ENCODE data around the gene ZNF846. TPM values are rescaled to one million over a fixed set of nuclear protein-coding genes. Genes with fewer than 3 reads are reported as not detected.
"Not testable (repeated sequence)": the region's sequence is repeated elsewhere in the genome, so short reads cannot be mapped to it uniquely, and the experiment has no call there.

ZNF846 gene
- total RNA-seq, 1 experiment from 2014 or later = 4.6 TPM

GRCh38 chr19:9785367-9786331 lies 17.1 kb upstream of the ZNF846 start:
- DNase-seq (ENCODE audit: low read depth) = peak; percentile 86

DNA sequence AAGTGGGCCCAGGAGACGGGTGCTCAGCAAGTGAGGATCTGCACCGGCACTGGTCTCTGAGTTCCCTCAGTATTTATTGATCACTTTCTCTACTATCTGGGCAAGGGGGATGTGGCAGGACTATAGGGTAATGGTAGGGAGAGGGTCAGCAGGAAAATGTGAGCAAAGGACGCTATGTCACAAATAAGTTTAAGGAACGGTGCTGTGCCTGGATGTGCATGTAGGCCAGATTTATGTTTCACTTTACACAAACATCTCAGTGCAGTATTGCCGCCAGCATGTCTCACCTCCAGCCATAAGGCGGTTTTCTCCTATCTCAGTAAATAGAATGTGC lies 15.6 kb upstream of the ZNF846 start:
- not testable (repeated sequence) for DNase-seq (ENCODE audit: low read depth)

DNA sequence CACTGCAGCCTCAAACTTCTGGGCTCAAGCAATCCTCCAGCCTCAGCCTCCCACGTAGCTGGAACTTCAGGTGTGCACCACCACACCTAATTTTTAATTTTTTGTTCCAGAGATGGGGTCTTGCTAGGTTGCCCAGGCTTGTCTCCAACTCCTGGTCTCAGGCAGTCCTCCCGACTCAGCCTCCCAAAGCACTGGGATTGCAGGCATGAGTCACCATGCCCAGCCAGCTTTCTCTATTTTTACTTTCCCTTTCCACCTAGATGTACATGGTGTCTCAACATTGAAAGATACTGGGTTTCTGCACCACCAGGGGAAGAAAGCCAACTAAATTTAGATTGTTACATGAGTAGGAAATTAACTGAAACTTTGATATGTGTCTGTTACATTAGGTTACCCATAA lies 13.8 kb upstream of the ZNF846 start:
- peak; percentile 20 for DNase-seq (ENCODE audit: low read depth)

GRCh38 chr19:9757544-9758501 lies 10.7 kb downstream of the ZNF846 start:
- DNase-seq (ENCODE audit: low read depth) = peak; percentile 7

GRCh38 chr19:9752701-9753443 lies 15.7 kb downstream of the ZNF846 start:
- DNase-seq (ENCODE audit: low read depth) = no peak

- no peak for DNase-seq (ENCODE audit: low read depth)
Measured at GRCh38 chr19:9751446-9751845, 17.1 kb downstream of the ZNF846 start.

DNA sequence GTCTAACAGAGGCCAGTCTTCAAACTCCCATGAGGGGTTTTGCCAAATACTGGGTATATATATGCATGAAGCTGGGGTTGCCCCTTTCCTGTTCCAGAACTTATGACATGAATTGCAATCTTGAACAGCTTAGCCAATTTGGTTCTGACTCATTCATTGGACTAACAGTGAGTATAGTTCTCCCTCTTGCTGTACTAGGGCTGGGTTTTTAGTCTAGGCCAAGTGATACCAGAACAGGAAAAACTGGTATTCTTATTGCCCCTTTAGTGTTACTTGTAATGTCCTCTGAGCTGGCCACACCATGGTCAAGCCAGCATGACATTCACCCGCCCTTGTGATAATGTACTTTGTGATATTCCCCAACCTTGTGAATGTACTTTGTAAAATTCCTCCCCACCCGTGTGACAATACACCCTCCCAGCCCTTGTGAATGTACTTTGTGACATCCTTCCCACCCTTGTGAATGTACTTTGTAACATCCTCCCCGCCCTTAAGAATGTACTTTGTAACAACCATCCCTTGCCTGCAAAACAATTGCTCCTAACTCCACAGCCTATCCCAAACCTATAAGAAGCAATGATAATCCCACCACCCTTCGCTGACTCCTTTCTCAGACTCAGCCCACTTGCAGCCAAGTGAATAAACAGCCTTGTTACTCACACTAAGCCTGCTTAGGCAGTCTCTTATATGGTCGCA lies 26.9 kb downstream of the ZNF846 start:
- no peak for DNase-seq (ENCODE audit: low read depth)

- DNase-seq (ENCODE audit: low read depth) = no peak
Measured at GRCh38 chr19:9735986-9736385, 32.6 kb downstream of the ZNF846 start.

- not testable (repeated sequence) for DNase-seq (ENCODE audit: low read depth)
Measured at GRCh38 chr19:9730056-9730455, 38.5 kb downstream of the ZNF846 start.

DNA sequence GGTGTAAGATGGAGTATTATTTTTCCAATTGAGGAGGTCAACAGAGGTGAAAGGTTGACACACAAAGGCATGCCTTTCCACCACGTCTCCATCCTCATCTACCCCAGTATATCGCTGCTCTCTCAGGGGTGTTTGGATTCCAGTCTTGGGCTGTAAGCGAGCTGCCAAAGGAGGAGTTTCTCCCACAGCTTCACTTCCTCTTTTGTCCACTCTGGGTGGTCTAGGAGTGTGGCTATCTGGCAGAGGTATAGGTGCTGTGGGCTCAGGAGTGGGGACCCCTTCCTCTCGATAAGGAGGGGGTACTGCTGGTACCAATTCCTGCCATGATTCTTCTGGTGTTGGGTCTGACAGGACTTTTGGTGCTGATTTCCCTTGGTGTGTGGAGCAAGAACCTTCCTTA lies 39.4 kb downstream of the ZNF846 start:
- DNase-seq (ENCODE audit: low read depth) = no peak

DNA sequence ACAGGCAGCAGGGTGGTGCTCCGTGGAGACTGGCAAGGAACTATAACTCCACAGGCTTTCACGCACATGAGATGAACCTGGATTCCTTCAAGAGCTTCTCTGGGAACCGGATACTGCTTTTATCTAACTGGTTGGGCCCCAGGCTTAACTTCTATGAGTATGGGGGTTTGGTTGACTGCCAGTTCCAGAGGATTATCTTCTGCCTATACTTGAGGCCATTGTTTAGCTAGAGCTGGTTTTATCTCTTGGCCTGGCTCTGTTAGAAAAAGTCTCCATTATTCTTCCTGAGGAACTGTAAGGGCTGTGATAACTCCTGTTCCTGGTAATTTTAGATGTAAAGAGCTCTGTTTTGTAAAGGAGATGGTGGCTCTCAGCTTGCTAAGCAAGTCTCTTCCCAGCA lies 40.9 kb downstream of the ZNF846 start:
- no peak for DNase-seq (ENCODE audit: low read depth)

DNA sequence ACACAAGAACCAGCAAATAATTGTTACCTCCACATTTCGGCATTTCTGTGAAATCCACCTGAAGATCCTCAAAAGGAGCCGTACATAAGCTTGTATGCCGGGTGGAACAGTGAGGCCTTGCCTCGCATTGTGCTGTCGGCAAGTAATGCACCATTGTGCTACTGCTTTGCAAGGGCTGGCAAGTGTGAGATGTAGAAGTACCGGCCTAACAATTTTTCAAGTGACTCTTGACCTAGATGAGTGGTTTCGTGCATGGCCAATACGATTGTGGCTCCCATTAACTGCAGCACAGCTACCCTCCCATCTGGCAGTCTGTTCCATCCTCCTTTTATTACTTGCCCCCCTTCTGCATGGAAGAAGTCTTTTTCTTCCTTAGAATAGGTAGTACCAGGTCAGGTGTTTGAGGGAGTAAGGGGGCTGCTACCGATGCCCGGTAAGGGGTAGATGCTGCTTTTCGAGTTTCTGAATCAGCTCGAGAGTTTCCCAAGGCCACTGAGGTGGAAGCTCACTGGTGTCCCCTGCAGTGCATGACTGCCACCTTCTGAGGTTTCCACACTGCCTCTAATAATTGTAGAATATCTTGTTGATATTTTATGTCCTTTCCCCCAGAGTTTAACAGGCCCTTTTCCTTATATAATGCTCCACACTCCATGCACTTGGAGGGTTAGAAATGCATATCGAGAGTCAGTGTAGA lies 42.9 kb downstream of the ZNF846 start:
- DNase-seq (ENCODE audit: low read depth) = not testable (repeated sequence)

- no peak for DNase-seq (ENCODE audit: low read depth)
Measured at GRCh38 chr19:9724157-9724556, 44.4 kb downstream of the ZNF846 start.

DNA sequence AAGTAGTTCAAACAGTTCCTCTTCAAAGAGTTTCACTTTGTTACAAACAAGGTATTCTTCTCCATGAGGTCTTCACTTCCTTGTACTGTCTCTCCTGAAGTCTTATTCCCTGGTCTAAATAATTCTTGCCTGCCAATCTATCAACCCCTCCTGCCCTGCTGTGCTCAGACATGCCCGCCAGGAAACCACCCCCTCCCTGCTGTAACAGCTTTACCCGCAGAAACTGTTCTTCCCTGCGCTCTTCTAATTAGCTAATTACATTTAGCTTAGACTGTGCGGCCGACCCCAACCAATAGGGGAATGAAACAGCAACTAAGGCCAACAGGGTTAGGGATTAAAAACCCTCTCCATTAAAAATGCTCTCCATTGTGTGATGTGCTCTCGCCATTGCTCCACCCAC lies 46.7 kb downstream of the ZNF846 start:
- DNase-seq (ENCODE audit: low read depth) = no peak

GRCh38 chr19:9720541-9720940 lies 48.0 kb downstream of the ZNF846 start:
- no peak for DNase-seq (ENCODE audit: low read depth)

DNA sequence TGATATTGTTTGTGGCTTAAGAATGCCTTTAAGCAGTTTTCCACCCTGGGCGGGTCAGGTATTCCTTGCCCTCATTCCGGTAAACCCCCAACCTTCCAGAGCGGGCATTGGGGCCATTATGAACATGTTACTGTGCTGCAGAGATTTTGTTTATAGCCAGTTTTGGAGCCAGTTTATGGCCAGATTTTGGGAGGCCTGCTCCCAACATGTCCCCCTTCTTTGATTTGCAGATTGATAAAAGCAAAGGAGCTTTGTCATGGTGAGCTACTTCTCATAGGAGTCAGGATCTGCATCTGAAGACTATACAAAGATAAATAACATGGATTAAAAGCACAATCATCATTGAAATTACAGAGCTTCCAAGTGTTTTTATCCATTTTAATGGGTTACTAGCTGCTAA lies 56.7 kb downstream of the ZNF846 start:
- no peak for DNase-seq (ENCODE audit: low read depth)

GRCh38 chr19:9709305-9709704 lies 59.2 kb downstream of the ZNF846 start:
- DNase-seq (ENCODE audit: low read depth) = peak; percentile 17

GRCh38 chr19:9705836-9706235 lies 62.7 kb downstream of the ZNF846 start:
- DNase-seq (ENCODE audit: low read depth) = peak; percentile 2

- DNase-seq (ENCODE audit: low read depth) = no peak
Measured at GRCh38 chr19:9702186-9702585, 66.4 kb downstream of the ZNF846 start.

All from LHCN-M2 (cell line).